GM10266 (cell line): Measurements from ENCODE around the gene CYTH4.

Source experiments
- DNase-seq: peaks from one replicate; pipeline ENCODE4 v3.0.0; 2012; ENCODE audit errors: extremely low spot score
- TF ChIP-seq, protein P1 (sequence below): IDR thresholded peaks from 2 replicates; pipeline ENCODE4 v1.5.1; 2012; ENCODE audit warnings: mild to moderate bottlenecking, low read depth; ENCODE audit not compliant: control insufficient read depth, insufficient read depth; ENCODE audit errors: missing control alignments

The CYTH4 gene

GRCh38 chr22:37301144-37301830 lies 19.0 kb downstream of the CYTH4 start:
- TF ChIP-seq, protein P1, sequence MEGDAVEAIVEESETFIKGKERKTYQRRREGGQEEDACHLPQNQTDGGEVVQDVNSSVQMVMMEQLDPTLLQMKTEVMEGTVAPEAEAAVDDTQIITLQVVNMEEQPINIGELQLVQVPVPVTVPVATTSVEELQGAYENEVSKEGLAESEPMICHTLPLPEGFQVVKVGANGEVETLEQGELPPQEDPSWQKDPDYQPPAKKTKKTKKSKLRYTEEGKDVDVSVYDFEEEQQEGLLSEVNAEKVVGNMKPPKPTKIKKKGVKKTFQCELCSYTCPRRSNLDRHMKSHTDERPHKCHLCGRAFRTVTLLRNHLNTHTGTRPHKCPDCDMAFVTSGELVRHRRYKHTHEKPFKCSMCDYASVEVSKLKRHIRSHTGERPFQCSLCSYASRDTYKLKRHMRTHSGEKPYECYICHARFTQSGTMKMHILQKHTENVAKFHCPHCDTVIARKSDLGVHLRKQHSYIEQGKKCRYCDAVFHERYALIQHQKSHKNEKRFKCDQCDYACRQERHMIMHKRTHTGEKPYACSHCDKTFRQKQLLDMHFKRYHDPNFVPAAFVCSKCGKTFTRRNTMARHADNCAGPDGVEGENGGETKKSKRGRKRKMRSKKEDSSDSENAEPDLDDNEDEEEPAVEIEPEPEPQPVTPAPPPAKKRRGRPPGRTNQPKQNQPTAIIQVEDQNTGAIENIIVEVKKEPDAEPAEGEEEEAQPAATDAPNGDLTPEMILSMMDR, result no peak
- DNase-seq, result no peak

DNA sequence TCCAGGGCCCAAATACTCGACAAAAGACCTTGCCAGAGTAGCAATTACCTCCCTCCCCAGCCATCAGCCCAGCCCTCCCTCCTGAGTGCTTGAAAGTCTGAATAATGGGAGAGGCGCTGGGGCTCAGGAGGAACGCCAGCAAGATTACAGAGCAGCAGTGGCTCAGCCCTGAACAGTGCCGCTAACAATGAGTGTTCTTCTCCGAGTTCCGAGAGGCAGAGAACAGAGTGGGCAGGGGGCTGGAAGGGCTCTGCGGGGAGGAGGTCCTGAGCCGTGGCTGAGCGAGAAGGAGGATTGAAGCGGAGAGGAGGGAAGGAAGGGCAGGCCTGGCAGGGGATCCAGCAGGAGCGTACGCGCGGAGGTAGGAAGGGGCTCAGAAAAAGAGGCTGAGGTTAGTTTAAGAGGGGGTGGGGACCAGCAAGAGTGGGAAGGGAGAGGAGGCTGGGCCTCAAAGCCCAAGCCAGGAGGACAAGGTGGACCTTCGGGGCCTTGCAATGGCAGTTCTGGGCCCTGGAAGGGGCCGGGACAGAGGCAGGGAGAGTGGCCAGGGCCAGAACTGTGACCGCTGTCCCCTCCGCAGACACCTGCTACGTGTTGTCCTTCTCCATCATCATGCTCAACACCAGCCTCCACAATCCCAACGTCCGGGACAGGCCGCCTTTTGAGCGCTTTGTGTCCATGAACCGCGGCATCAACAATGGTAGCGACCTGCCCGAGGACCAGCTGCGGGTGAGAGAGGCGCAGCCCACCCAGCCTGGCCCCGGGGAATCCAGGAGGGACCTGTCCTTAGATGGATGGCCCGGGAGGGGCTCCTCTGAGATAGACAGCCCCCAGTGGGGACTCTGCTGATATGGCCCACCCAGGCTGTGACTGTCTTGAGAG lies 20.6 kb downstream of the CYTH4 start:
- no peak for DNase-seq
- TF ChIP-seq, protein P1, result no peak

- TF ChIP-seq, protein P1, result no peak
- no peak for DNase-seq
Measured at GRCh38 chr22:37303821-37304274, 21.5 kb downstream of the CYTH4 start.

DNA sequence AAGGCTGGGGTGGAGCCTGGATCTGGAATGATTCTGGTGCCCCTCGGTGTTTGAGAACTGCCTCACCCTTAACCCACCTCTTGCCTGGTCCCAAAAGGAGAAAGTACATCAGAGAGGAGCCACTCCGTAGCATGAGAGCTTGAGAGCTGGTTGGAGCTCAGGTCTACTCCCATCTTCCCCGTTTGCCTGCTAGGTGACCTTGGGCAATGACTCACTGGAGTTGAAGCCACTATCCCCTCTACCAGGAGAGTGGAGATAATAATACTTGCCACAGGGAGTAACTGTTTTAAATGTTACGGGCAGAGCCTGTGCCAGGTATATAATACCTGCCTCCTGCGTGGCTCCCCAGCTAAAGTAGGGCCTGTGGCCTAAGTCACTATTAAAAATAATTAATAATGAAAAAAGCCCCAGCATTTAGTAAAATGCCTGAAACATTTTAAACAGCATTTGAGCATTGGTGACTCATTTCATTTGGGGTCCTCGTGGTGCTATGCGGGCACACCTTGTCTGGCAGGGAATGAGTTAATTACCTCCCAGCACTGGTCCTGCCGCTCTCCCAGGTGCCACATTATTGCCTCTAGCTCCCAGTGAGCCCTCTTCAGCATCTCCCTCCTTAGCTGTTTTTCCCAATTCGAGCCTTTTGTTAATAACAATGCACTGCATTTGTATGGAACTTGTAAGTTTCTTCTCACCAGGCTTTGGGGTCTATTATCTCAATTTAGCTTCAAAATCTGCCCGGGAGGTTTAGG lies 22.5 kb downstream of the CYTH4 start:
- TF ChIP-seq, protein P1, result no peak
- no peak for DNase-seq

DNA sequence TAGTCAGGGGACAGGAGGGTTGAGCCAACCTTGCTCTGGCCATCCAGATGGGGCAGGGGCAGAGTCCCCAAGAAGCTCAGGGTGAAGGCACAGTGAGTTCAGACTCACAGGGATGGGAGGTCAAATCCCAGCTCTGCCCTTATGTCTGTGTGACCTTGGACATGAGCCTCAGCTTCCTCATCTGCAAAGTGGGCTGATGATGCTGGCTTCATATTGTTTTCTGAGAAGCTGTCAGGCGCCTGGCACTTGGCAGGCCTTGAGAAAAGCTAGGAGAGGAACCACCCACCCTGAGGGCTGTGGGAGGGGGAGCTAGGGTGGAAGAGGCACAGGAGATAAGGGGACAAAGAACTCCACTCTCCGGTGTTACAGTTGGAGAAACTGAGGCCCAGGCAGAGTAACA lies 23.6 kb downstream of the CYTH4 start:
- TF ChIP-seq, protein P1, result no peak
- no peak for DNase-seq

DNA sequence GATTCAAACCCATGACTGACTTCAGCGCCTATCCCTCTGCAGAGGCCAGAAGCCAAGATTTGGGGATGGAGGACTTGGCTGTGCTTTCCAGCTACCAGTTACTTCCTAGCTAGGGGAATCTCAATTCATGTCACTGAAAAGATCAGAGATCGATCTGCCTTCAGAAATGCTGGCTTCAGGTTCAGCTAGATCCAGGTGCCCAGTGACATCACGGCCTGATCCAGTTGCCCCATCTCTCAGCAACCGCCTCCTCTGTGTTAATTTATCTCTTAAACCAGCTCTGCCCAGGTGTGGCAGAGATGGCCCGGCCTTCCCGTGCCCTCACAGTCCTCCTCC lies 24.2 kb downstream of the CYTH4 start:
- no peak for DNase-seq
- TF ChIP-seq, protein P1, result no peak
